Measurements from ENCODE around the gene SYNDIG1.

Gene SYNDIG1

DNA sequence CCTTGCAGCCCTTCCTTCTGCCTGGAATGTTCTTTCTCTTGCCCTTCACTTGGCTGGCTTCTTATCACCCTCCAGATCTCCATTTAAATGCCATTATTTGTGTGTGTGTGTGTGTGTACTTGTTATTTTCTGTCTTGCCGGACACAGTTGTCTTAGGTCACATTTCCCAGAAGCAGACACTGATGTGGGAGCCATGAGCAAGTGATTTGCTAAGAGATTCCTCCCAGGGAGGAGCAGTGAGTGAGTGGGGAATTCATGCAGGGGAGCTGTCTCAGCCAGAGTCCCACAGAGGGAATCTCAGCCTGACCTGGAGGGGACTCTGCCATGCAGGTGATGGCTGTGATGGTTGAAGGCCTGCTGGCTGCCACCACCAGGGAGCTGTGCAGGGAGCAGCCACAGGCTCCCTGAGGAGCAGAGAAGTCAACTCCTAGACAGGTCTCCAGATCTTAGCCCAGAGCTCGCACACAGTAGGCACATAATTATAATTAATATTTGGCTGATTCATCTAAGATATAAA lies 96.5 kb downstream of the SYNDIG1 start:
- H3K27ac Mint-ChIP-seq = no peak overlapping the region
- no peaks in the 10 kb centered on the region for H3K4me1 Mint-ChIP-seq (ENCODE audit: low read depth)

DNA sequence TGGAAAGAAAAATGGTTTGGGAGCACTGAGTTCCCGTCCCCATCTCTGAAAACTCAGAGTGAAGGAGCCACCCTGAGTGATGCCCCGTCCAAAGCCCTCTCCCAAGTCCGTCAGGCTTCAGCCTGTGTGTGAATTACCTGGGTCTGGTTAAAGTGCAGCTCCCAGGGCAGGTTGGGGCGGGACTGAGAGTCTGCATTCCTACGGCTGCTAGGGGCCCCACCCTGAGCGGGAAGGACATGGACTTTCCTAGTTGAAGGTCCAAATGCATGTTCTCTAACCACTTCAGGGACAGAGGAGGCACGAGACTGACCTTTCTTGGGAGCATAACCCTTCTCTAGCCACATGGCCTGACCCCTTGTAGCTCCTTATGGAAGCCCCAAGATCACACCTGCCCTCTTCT lies 97.2 kb downstream of the SYNDIG1 start:
- Mint-ChIP-seq H3K4me1 (ENCODE audit: low read depth) (no peaks in the 10 kb centered on the region), H3K36me3 (ENCODE audit: low read depth) (no peaks in the 10 kb centered on the region), H3K9me3 (peaks cover 19% of the 10 kb centered on the region), H3K27ac (no peak overlapping the region), H3K4me3 (no peak overlapping the region), H3K27me3 (peaks cover 10% of the 10 kb centered on the region)
- DNase-seq = no peak

More for the DNA sequence above, 96.5 kb downstream of the SYNDIG1 start:
- Mint-ChIP-seq H3K27me3 (peaks cover 17% of the 10 kb centered on the region), H3K4me3 (no peak overlapping the region), H3K36me3 (ENCODE audit: low read depth) (no peaks in the 10 kb centered on the region), H3K9me3 (peaks cover 19% of the 10 kb centered on the region)
- no peak for DNase-seq

DNA sequence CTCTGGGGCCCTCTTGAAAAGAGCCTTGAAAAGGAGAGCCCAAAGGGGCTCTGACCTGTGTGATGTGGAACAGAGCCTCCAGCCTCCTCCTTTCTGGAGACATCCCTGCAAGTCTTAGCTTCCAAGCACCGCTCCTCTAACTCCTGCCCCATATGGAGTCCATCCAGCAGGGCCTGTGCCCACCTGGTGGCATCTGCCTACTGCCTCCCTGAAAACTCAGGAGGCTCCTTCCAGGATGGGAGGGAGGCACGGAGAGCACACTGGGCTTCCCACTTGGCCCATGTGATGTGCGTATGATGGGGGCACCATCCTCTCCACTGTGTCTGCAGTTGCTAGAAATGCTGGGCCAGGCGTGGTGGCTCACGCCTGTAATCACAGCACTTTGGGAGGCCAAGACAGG lies 98.1 kb downstream of the SYNDIG1 start:
- DNase-seq = no peak
- peaks cover 18% of the 10 kb centered on the region for H3K9me3 Mint-ChIP-seq
- H3K27ac Mint-ChIP-seq = no peak overlapping the region
- no peaks in the 10 kb centered on the region for H3K4me1 Mint-ChIP-seq (ENCODE audit: low read depth)
- H3K4me3 Mint-ChIP-seq = no peak overlapping the region
- no peaks in the 10 kb centered on the region for H3K36me3 Mint-ChIP-seq (ENCODE audit: low read depth)
- H3K27me3 Mint-ChIP-seq = peaks cover 10% of the 10 kb centered on the region

DNA sequence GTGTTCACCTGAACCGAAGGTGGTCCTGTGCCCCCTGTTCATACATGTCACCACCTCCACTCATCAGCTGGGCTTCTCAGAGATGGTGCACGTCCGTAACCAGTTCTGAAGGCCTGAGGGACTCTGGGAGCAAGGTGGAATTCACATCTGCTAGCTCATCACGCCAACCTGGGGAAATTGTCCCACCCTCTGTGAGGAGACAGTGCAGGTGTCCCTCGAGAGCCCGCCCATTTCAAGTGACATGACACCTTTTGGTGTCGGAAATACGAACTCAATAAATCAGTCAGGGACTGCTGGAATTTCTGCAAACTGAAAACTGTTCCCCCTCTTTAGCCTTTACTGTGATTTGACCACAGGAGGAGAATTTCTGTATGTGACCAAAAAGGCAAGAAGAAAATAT lies 99.4 kb downstream of the SYNDIG1 start:
- Mint-ChIP-seq H3K4me3 (no peak overlapping the region), H3K27ac (no peak overlapping the region), H3K4me1 (ENCODE audit: low read depth) (no peaks in the 10 kb centered on the region), H3K27me3 (peaks cover 10% of the 10 kb centered on the region), H3K36me3 (ENCODE audit: low read depth) (no peaks in the 10 kb centered on the region), H3K9me3 (peaks cover 8% of the 10 kb centered on the region)
- no peak for DNase-seq

DNA sequence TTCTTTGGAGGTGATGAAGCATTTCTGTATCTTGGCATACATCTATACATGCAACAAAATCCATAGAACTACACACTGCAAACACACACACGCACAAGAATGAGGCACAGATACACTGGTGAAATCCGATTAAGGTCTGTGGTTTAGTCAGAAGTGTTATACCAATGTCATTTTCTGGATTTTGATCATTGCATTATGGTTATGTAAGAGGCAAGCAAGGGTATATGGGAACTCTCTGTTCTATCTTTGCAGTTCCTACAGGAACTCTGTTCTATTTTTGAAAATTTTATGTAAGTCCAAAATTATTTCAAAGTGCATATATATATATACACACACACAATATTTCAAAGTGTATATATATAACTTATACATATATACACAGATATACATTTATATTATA lies 101.7 kb downstream of the SYNDIG1 start:
- no peaks in the 10 kb centered on the region for H3K9me3 Mint-ChIP-seq
- DNase-seq = no peak
- H3K4me1 Mint-ChIP-seq (ENCODE audit: low read depth) = no peaks in the 10 kb centered on the region
- H3K4me3 Mint-ChIP-seq = no peak overlapping the region
- H3K36me3 Mint-ChIP-seq (ENCODE audit: low read depth) = no peaks in the 10 kb centered on the region
- H3K27ac Mint-ChIP-seq = no peak overlapping the region
- no peaks in the 10 kb centered on the region for H3K27me3 Mint-ChIP-seq

DNA sequence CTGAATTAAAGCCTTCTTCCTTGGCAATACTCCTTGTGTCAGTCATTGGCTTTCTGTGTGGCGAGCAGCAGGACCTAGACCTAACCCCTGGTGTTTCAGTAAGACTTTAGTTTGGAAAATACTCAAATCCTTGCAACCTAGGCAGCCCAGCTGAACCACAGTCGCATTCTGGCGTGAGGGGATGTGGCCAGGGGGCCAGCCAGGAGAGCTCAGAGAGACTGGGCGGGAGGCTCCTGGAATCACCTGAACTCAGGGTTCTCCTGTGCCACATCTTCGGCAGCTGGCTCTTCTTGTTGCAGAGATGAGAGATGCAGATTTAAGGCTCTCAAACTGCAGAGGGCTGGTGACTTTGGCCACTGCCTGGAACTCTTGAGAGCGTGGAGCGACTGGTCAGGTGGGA lies 102.7 kb downstream of the SYNDIG1 start:
- Mint-ChIP-seq H3K4me1 (ENCODE audit: low read depth) (no peaks in the 10 kb centered on the region), H3K36me3 (ENCODE audit: low read depth) (no peaks in the 10 kb centered on the region), H3K9me3 (no peaks in the 10 kb centered on the region), H3K4me3 (no peak overlapping the region), H3K27me3 (no peaks in the 10 kb centered on the region), H3K27ac (no peak overlapping the region)
- no peak for DNase-seq

DNA sequence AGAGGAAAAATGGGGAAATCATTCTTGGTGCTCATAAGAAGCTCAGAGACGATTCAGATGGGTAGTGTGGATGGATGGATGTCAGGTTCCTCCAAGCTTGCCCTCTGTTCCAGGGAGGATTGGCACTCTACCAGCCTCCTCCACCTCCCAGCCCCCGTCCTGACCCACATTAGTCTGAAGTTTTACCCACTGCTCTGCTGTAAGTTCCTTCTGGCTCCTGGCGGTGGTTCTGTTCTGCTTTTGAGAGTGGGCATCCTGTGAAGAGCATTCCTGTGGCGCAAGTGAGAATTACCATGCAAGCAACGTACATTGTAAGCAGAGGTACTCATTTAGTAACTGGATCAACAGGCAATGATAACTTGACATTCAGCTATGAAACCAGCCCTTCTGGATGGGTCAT lies 103.4 kb downstream of the SYNDIG1 start:
- no peak for DNase-seq
- Mint-ChIP-seq H3K27ac (no peak overlapping the region), H3K27me3 (no peaks in the 10 kb centered on the region), H3K4me3 (no peak overlapping the region), H3K9me3 (no peaks in the 10 kb centered on the region), H3K36me3 (ENCODE audit: low read depth) (no peaks in the 10 kb centered on the region), H3K4me1 (ENCODE audit: low read depth) (no peaks in the 10 kb centered on the region)

DNA sequence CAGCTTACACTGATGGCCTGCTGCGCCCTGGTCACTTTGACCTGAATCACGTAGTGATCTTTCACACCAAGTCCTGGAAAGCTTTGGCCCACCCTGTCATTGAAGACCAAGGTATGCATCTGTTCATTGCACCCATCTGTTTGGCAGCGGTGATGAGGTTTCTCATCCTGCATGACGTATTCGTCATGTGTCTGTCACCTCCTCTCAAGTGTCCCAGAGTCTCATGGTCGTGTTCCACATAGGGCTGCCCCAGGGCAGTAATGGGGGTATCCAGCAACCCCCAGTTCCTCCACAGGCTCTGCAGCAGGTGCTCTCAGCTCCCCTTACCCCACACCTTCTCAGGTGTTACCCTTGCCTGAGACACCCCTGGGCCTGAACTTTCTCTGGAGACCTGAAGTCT lies 104.1 kb downstream of the SYNDIG1 start:
- Mint-ChIP-seq H3K27me3 (no peaks in the 10 kb centered on the region), H3K36me3 (ENCODE audit: low read depth) (no peaks in the 10 kb centered on the region), H3K4me3 (no peak overlapping the region), H3K4me1 (ENCODE audit: low read depth) (no peaks in the 10 kb centered on the region), H3K9me3 (no peaks in the 10 kb centered on the region), H3K27ac (no peak overlapping the region)
- DNase-seq = no peak

DNA sequence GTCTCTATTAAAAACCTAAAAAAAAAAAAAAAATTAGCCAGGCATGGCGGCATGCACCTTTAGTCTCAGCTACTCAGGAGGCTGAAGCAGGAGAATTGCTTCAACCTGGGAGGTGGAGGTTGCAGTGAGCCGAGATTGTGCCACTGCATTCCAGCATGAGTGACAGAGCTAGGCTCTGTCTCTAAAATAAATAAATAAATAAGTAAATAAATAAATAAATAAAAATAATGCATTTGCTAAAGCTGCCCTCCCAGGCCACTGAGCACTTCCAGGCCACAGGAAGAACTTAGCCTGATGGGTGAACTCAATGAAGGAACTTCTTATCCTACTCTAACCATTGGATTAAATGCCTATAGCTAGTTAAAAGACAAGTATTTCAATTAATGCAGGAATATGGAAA lies 104.9 kb downstream of the SYNDIG1 start:
- H3K9me3 Mint-ChIP-seq = no peaks in the 10 kb centered on the region
- H3K27me3 Mint-ChIP-seq = no peaks in the 10 kb centered on the region
- no peaks in the 10 kb centered on the region for H3K36me3 Mint-ChIP-seq (ENCODE audit: low read depth)
- no peak for DNase-seq
- H3K27ac Mint-ChIP-seq = no peak overlapping the region
- no peaks in the 10 kb centered on the region for H3K4me1 Mint-ChIP-seq (ENCODE audit: low read depth)
- no peak overlapping the region for H3K4me3 Mint-ChIP-seq

DNA sequence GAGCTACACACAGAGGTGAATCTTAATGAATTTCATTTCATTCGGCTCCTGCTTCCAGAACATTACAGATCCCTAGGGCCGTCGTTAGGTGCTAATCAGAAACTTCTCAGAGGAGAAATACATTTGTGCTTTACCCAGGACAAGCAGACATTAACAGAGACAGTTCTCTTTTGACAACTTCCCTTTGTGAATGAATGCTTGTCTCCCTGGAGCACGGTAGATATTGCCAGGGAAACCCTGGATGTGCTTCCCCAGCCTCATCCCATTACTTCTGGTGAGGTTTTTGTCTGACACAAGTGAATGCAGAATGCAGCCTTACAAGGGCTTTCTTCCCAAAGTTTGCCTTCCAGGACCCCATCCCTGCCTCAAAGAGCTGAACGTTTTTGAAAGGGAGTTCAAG lies 105.4 kb downstream of the SYNDIG1 start:
- Mint-ChIP-seq H3K4me1 (ENCODE audit: low read depth) (no peaks in the 10 kb centered on the region), H3K9me3 (no peaks in the 10 kb centered on the region), H3K27ac (no peak overlapping the region), H3K27me3 (no peaks in the 10 kb centered on the region), H3K4me3 (no peak overlapping the region), H3K36me3 (ENCODE audit: low read depth) (no peaks in the 10 kb centered on the region)
- DNase-seq = no peak

DNA sequence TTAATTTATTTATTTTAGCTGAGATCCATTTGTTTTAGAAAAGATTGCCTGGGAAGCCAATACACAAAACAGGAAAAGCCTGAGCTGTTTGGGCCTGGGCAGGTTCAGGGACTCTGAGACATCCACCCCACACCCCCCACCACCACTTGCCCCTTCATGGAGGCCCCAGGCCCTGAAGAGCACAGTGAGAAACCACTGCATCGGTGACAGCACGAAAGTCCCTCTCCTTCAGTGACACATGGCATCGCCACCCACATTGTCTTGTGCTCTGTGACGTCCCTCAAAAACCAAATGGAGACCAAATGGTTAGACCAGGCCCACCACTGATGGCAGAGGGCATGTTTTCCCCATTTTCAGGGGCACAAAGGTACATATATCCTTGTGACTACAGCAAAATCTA lies 106.4 kb downstream of the SYNDIG1 start:
- Mint-ChIP-seq H3K27ac (no peak overlapping the region), H3K4me1 (ENCODE audit: low read depth) (no peaks in the 10 kb centered on the region), H3K9me3 (no peaks in the 10 kb centered on the region), H3K36me3 (ENCODE audit: low read depth) (no peaks in the 10 kb centered on the region), H3K27me3 (no peaks in the 10 kb centered on the region), H3K4me3 (no peak overlapping the region)
- no peak for DNase-seq

DNA sequence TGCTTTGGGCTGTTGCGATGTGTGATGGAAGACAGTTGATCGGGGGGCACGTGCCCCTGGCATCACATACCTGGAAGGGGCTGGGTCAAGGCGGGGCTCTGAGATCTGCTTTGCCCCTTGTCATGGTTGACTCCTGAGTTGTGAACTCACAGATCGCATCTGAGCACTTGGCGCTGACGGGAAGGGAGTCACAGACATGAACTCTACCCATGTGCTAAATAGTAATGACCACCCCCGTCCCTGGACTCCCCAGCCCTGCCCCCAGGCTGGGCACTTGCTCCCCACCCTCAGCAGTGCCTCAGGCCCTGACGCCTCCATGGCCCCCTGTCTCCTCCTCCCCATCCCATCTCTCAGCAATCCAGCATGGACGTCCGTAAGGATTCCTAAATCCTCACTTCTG lies 107.0 kb downstream of the SYNDIG1 start:
- no peak for DNase-seq
- no peaks in the 10 kb centered on the region for H3K4me1 Mint-ChIP-seq (ENCODE audit: low read depth)
- no peaks in the 10 kb centered on the region for H3K27me3 Mint-ChIP-seq
- no peaks in the 10 kb centered on the region for H3K9me3 Mint-ChIP-seq
- H3K36me3 Mint-ChIP-seq (ENCODE audit: low read depth) = no peaks in the 10 kb centered on the region
- H3K4me3 Mint-ChIP-seq = no peak overlapping the region
- H3K27ac Mint-ChIP-seq = no peak overlapping the region

DNA sequence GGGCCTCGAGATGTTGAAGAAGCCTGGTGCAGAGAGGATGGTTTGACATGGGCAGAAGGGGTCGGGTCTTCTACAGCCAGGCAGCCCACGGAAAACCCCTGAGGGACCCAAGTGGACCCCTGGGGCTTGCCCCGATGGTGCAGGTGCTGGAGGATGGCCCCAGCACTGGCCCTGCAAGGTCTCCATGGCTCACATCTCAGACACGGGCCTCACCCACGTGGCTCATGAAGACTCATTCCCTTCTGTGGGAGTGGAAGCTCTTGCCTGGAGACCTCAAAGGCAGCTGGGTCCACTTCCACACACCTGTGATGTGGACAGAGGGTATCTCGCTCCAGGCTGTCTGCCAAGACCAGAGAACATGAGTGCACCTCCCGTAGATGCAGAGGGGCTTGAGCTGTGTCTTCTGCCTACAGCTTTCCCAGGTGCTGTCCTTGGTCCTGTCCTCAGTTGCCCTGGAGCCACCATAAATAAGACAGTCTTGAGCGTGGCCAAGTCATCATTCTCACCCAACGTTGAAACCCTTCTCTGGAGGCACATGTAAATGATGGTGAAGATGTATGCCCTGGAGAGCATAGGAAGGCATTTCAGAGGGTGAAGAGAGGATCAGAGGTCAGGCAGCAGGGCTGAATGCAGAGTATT lies 108.0 kb downstream of the SYNDIG1 start:
- no peaks in the 10 kb centered on the region for H3K36me3 Mint-ChIP-seq (ENCODE audit: low read depth)
- no peaks in the 10 kb centered on the region for H3K9me3 Mint-ChIP-seq
- H3K4me1 Mint-ChIP-seq (ENCODE audit: low read depth) = no peaks in the 10 kb centered on the region
- H3K4me3 Mint-ChIP-seq = no peak overlapping the region
- DNase-seq = no peak
- H3K27me3 Mint-ChIP-seq = no peaks in the 10 kb centered on the region
- no peak overlapping the region for H3K27ac Mint-ChIP-seq

DNA sequence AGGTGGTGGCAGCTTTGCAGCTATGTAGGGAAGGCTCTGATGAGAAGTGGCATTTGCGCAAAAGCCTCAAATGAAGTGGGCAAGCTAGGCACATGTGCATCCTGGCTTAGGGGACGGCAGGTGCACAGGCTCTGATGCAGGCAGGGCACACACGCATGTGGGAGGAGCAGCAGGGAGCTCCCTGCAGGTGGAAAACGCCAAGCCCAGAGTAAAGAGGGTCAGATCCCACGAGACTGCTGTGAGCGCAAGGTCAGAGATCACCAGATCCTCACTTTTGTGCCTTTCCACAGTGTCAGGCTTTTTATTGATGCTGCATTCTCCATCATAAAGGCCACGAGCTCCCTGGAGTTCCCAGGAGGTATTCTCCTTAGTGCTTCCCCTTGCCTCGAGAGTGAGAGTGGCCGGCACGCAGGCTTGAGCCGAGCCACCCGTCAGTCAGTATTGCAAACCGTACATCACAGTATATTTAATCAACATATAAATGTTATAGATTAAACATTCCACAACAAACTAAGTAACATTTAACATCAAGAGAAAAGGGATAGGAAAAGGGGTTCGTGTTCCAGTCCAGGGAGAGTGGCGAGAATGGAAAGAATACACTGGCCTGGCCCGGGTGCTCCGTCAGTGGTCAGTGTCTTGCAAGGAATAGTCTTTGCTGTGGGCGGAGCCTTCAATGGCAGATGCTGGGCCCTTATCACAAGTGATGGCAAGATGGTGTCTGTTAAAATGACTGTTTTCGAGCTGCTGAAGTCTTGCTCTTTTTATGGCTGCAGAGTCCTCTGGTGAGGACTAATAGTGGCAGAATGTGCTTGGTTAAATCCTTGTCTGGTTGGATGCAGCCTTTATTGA lies 109.4 kb downstream of the SYNDIG1 start:
- no peak for DNase-seq
- Mint-ChIP-seq H3K27me3 (no peaks in the 10 kb centered on the region), H3K36me3 (ENCODE audit: low read depth) (no peaks in the 10 kb centered on the region), H3K4me1 (ENCODE audit: low read depth) (no peaks in the 10 kb centered on the region), H3K9me3 (no peaks in the 10 kb centered on the region), H3K27ac (no peak overlapping the region), H3K4me3 (no peak overlapping the region)

DNA sequence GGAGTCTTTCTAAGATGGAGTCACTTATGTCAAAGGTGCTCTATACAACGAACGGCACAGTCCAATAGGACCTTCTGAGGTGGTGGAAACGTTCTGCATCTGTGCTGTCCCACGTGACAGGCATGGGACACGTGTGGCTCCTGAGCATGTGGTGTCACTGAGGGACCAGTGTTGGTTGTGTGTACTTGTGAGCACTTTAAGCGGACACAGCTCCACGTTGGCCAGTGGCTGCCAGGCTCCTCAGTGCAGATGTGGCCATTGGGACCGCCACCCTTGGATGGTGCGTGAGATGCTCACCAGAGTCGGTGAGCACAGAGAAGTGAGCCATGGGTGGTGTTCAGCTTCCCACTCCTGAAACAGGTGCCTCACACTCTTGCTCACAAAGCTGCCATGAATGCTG lies 110.0 kb downstream of the SYNDIG1 start:
- H3K27ac Mint-ChIP-seq = no peak overlapping the region
- H3K4me3 Mint-ChIP-seq = no peak overlapping the region
- no peak for DNase-seq
- no peaks in the 10 kb centered on the region for H3K27me3 Mint-ChIP-seq
- no peaks in the 10 kb centered on the region for H3K36me3 Mint-ChIP-seq (ENCODE audit: low read depth)
- H3K4me1 Mint-ChIP-seq (ENCODE audit: low read depth) = no peaks in the 10 kb centered on the region
- no peaks in the 10 kb centered on the region for H3K9me3 Mint-ChIP-seq

All from activated T-cell treated with anti-CD3 and anti-CD28 coated beads, Interleukin-2, amount 50 U/mL, for 24 hours (primary cell).